Right lobe of liver (tissue), 4 donors: ENCODE measurements around the gene THADA.

Source experiments
- CTCF ChIP-seq, 4 donors: fragments of 200-600 bp in 3 of 4; fragments of 450-650 bp in 1 of 4; IDR thresholded peaks; one replicate each; pipeline versions ENCODE4 v1.5.1 to v1.8.0; 2016 to 2022; ENCODE audit warnings: antibody characterized with exemption in 4 of 4, mild to moderate bottlenecking in 2 of 4
- POLR2A ChIP-seq: fragments of 450-650 bp; IDR thresholded peaks from one replicate; pipeline ENCODE4 v1.6.1; 2017; ENCODE audit warnings: antibody characterized with exemption, mild to moderate bottlenecking
- donor health status: DM: no; HTN: no; CAD: no.
- donor health status: DM: no; HTN: no; CAD: no.
- donor health status: DM: no; HTN: yes; CAD: no.

GRCh38 chr2:43585708-43586107, 10.1 kb downstream of the THADA start:
- TF ChIP-seq POLR2A: no peak
- TF ChIP-seq CTCF (IDR thresholded peaks at IDR 0.05): no peak
